Stomach (tissue), 4 donors: ENCODE data around the gene KIAA1671.

Experiments
- CTCF ChIP-seq, 7 experiments: fragments of 450-650 bp in 4 of 7; fragments of 200-600 bp in 3 of 7; sonication (generic) in 3 of 7; IDR thresholded peaks; one replicate each; pipeline ENCODE4 v1.5.1; 2016 to 2019; ENCODE audit warnings: antibody characterized with exemption in 7 of 7, control low read depth in 2 of 7, mild to moderate bottlenecking in 1 of 7
- EP300 ChIP-seq: sonication (generic); formaldehyde crosslinking; IDR thresholded peaks from one replicate; pipeline ENCODE4 v1.6.1; 2017; ENCODE audit warnings: antibody characterized with exemption
- POLR2A ChIP-seq, 4 donors: fragments of 450-650 bp; IDR thresholded peaks; one replicate each; pipeline ENCODE4 v1.6.1; 2016; ENCODE audit warnings: antibody characterized with exemption in 4 of 4, control low read depth in 2 of 4, mild to moderate bottlenecking in 1 of 4, moderate library complexity in 1 of 4
- POLR2AphosphoS5 ChIP-seq, 3 donors: sonication (generic); formaldehyde crosslinking; IDR thresholded peaks; one replicate each; pipeline ENCODE4 v1.6.1; 2016; ENCODE audit warnings: antibody characterized with exemption in 3 of 3

GRCh38 chr22:25147642-25147928, 195.1 kb downstream of the KIAA1671 start:
- TF ChIP-seq CTCF (IDR thresholded peaks at IDR 0.05) (no peak), POLR2AphosphoS5 (IDR thresholded peaks at IDR 0.05) (no peak), POLR2A (IDR thresholded peaks at IDR 0.05) (no peak), EP300 (no peak)
